Measurements from ENCODE around the gene RENBP.

RENBP gene

GRCh38 chrX:153970357-153971123, 26.1 kb upstream of the RENBP start:
- Histone ChIP-seq H3K4me2 (ENCODE audit: low read depth, low read length, poor library complexity, severe bottlenecking) (peak overlapping the region; percentile 38), H3K79me2 (ENCODE audit: insufficient read depth, low read length) (peaks cover 76% of the 10 kb centered on the region), H3K36me3 (ENCODE audit: insufficient read depth, low read length) (no peaks in the 10 kb centered on the region; the same call in 1 of the 2 replicates), H3F3A (ENCODE audit: low read depth) (peaks cover 10% of the 10 kb centered on the region; the same call in 1 of the 2 replicates), H3K9ac (ENCODE audit: low read depth, low read length, poor library complexity, severe bottlenecking) (peak overlapping the region; percentile 100), H3K9me2 (replicated peaks; ENCODE audit: low read depth, low read length) (no peaks in the 10 kb centered on the region), H2AFZ (ENCODE audit: low read length) (no peak overlapping the region), H3K9me3 (ENCODE audit: insufficient read depth, low read depth, low read length) (no peaks in the 10 kb centered on the region), H3K27me3 (ENCODE audit: insufficient read depth, low read length, poor library complexity, severe bottlenecking) (peaks cover 6% of the 10 kb centered on the region), H4K20me1 (ENCODE audit: insufficient read depth, low read length, poor library complexity, severe bottlenecking) (peaks cover 47% of the 10 kb centered on the region), H3K4me1 (ENCODE audit: insufficient read depth, low read length, poor library complexity, severe bottlenecking) (peaks cover 29% of the 10 kb centered on the region), H3K4me3 (ENCODE audit: low read length, poor library complexity, severe bottlenecking) (peak overlapping the region; percentile 96)
- TF ChIP-seq, protein P1, sequence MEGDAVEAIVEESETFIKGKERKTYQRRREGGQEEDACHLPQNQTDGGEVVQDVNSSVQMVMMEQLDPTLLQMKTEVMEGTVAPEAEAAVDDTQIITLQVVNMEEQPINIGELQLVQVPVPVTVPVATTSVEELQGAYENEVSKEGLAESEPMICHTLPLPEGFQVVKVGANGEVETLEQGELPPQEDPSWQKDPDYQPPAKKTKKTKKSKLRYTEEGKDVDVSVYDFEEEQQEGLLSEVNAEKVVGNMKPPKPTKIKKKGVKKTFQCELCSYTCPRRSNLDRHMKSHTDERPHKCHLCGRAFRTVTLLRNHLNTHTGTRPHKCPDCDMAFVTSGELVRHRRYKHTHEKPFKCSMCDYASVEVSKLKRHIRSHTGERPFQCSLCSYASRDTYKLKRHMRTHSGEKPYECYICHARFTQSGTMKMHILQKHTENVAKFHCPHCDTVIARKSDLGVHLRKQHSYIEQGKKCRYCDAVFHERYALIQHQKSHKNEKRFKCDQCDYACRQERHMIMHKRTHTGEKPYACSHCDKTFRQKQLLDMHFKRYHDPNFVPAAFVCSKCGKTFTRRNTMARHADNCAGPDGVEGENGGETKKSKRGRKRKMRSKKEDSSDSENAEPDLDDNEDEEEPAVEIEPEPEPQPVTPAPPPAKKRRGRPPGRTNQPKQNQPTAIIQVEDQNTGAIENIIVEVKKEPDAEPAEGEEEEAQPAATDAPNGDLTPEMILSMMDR (conservative IDR thresholded peaks at IDR 0.05; ENCODE audit: low read length), result no peak
- TF ChIP-seq EZH2phosphoT487 (IDR thresholded peaks at IDR 0.05; ENCODE audit: borderline replicate concordance), result no peak

DNA sequence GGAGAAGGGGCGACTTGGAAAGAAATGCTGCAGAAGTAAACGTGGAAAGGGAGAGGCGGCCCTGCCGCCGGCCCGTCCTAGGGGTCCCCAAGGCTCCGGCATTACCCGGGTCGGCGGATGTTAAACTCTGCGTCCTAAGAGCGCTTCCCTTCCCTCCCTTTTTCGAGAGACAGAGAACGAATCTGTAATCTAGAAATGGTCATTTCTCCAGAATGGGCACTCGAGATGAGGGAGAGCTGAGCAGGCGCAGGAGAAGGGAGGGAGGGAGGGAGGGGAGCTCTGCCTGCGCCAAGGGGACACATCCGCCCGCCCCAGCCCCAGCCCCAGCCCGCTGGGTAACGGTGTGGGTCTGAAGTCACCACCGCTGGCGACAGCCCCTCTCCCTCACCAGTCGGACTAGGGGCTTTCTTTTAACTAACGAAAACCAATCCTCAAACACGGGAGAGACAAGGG, 25.5 kb upstream of the RENBP start:
- peak overlapping the region; percentile 97 for H3K4me2 ChIP-seq (ENCODE audit: low read depth, low read length, poor library complexity, severe bottlenecking)
- peaks cover 6% of the 10 kb centered on the region for H3K27me3 ChIP-seq (ENCODE audit: insufficient read depth, low read length, poor library complexity, severe bottlenecking)
- H3K9ac ChIP-seq (ENCODE audit: low read depth, low read length, poor library complexity, severe bottlenecking), result peak overlapping the region; percentile 100
- no peaks in the 10 kb centered on the region for H3K9me3 ChIP-seq (ENCODE audit: insufficient read depth, low read depth, low read length)
- H3K9me2 ChIP-seq (replicated peaks; ENCODE audit: low read depth, low read length), result no peaks in the 10 kb centered on the region
- peaks cover 81% of the 10 kb centered on the region for H3K79me2 ChIP-seq (ENCODE audit: insufficient read depth, low read length)
- peaks cover 51% of the 10 kb centered on the region for H4K20me1 ChIP-seq (ENCODE audit: insufficient read depth, low read length, poor library complexity, severe bottlenecking)
- TF ChIP-seq, protein P1 (conservative IDR thresholded peaks at IDR 0.05; ENCODE audit: low read length), result no peak
- no peak for TF ChIP-seq EZH2phosphoT487 (IDR thresholded peaks at IDR 0.05; ENCODE audit: borderline replicate concordance)
- H3K4me1 ChIP-seq (ENCODE audit: insufficient read depth, low read length, poor library complexity, severe bottlenecking), result peaks cover 31% of the 10 kb centered on the region
- H3K36me3 ChIP-seq (ENCODE audit: insufficient read depth, low read length), result no peaks in the 10 kb centered on the region; the same call in 1 of the 2 replicates
- no peak overlapping the region for H2AFZ ChIP-seq (ENCODE audit: low read length)
- H3F3A ChIP-seq (ENCODE audit: low read depth), result peaks cover 10% of the 10 kb centered on the region; the same call in 1 of the 2 replicates
- peak overlapping the region; percentile 96 for H3K4me3 ChIP-seq (ENCODE audit: low read length, poor library complexity, severe bottlenecking)

GRCh38 chrX:153969125-153969903, 24.9 kb upstream of the RENBP start:
- H4K20me1 ChIP-seq (ENCODE audit: insufficient read depth, low read length, poor library complexity, severe bottlenecking), result peaks cover 57% of the 10 kb centered on the region
- TF ChIP-seq, protein P1 (conservative IDR thresholded peaks at IDR 0.05; ENCODE audit: low read length), result no peak
- no peak for TF ChIP-seq EZH2phosphoT487 (IDR thresholded peaks at IDR 0.05; ENCODE audit: borderline replicate concordance)

More at GRCh38 chrX:153969125-153969903, 24.9 kb upstream of the RENBP start:
- H3F3A ChIP-seq (ENCODE audit: low read depth), result peaks cover 10% of the 10 kb centered on the region; the same call in 1 of the 2 replicates
- peak overlapping the region; percentile 96 for H3K4me3 ChIP-seq (ENCODE audit: low read length, poor library complexity, severe bottlenecking)
- no peak overlapping the region for H2AFZ ChIP-seq (ENCODE audit: low read length)
- peaks cover 25% of the 10 kb centered on the region for H3K4me1 ChIP-seq (ENCODE audit: insufficient read depth, low read length, poor library complexity, severe bottlenecking)
- H3K9me2 ChIP-seq (replicated peaks; ENCODE audit: low read depth, low read length), result no peaks in the 10 kb centered on the region
- H3K9me3 ChIP-seq (ENCODE audit: insufficient read depth, low read depth, low read length), result no peaks in the 10 kb centered on the region
- peak overlapping the region; percentile 100 for H3K9ac ChIP-seq (ENCODE audit: low read depth, low read length, poor library complexity, severe bottlenecking)
- peaks cover 81% of the 10 kb centered on the region for H3K79me2 ChIP-seq (ENCODE audit: insufficient read depth, low read length)
- H3K36me3 ChIP-seq (ENCODE audit: insufficient read depth, low read length), result peaks cover 3% of the 10 kb centered on the region; the same call in 1 of the 2 replicates
- peaks cover 6% of the 10 kb centered on the region for H3K27me3 ChIP-seq (ENCODE audit: insufficient read depth, low read length, poor library complexity, severe bottlenecking)
- peak overlapping the region; percentile 97 for H3K4me2 ChIP-seq (ENCODE audit: low read depth, low read length, poor library complexity, severe bottlenecking)
